ENCODE data around the gene CDK19.
"Not testable (repeated sequence)": the region's sequence is repeated elsewhere in the genome, so short reads cannot be mapped to it uniquely, and the experiment has no call there.

DNA sequence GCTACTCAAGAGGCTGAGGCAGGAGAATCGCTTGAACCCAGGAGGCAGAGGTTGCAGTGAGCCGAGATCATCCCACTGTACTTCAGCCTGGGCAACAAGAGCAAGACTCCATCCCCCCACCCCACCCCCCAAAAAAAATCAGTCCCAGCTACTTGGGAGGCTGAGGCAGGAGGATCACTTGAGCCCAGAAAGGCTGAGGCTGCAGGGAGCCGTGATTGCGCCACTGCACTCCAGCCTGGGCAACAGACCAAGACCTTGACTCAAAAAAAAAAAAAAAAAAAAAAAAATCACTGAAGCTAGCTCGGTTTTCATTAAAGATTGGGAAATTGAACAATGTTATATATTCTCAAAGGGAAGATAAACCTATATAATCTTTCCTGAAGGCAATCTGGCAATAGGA, 20.5 kb upstream of the CDK19 start:
- TF ChIP-seq CTCF (IDR thresholded peaks at IDR 0.05); SIN3A (IDR thresholded peaks at IDR 0.05; ENCODE audit: borderline replicate concordance, low read depth, low read length); TCF12 (IDR thresholded peaks at IDR 0.05); GABPA (IDR thresholded peaks at IDR 0.05; ENCODE audit: low read depth); RAD21 (IDR thresholded peaks at IDR 0.05; ENCODE audit: low read length); RCOR1 (IDR thresholded peaks at IDR 0.05; ENCODE audit: low read length); MXI1 (IDR thresholded peaks at IDR 0.05; ENCODE audit: low read depth, low read length); ZBTB33 (IDR thresholded peaks at IDR 0.05; ENCODE audit: borderline replicate concordance, low read depth); TAF1 (IDR thresholded peaks at IDR 0.05; ENCODE audit: borderline replicate concordance, low read depth, low read length); RXRA (IDR thresholded peaks at IDR 0.05; ENCODE audit: borderline replicate concordance, low read depth); NFIC (IDR thresholded peaks at IDR 0.05; ENCODE audit: borderline replicate concordance): not testable (repeated sequence)
- TF ChIP-seq, protein P1, sequence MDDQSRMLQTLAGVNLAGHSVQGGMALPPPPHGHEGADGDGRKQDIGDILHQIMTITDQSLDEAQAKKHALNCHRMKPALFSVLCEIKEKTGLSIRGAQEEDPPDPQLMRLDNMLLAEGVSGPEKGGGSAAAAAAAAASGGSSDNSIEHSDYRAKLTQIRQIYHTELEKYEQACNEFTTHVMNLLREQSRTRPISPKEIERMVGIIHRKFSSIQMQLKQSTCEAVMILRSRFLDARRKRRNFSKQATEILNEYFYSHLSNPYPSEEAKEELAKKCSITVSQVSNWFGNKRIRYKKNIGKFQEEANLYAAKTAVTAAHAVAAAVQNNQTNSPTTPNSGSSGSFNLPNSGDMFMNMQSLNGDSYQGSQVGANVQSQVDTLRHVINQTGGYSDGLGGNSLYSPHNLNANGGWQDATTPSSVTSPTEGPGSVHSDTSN (IDR thresholded peaks at IDR 0.05): not testable (repeated sequence)
- TF ChIP-seq, protein P2, sequence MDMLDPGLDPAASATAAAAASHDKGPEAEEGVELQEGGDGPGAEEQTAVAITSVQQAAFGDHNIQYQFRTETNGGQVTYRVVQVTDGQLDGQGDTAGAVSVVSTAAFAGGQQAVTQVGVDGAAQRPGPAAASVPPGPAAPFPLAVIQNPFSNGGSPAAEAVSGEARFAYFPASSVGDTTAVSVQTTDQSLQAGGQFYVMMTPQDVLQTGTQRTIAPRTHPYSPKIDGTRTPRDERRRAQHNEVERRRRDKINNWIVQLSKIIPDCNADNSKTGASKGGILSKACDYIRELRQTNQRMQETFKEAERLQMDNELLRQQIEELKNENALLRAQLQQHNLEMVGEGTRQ (IDR thresholded peaks at IDR 0.05; ENCODE audit: borderline replicate concordance, low read depth, low read length): not testable (repeated sequence)

All from SK-N-SH (cell line).